ENCODE measurements around the gene DDN. TPM values are rescaled to one million over a fixed set of nuclear protein-coding genes. Genes with fewer than 3 reads are reported as not detected.

DDN gene
- total and polyA plus RNA-seq, 9 of the 15 experiments (the other 6 are each of a cell fraction or from before 2014, with no cell fraction given) = 0.03 to 3.6 (median 1.6) TPM

DNA sequence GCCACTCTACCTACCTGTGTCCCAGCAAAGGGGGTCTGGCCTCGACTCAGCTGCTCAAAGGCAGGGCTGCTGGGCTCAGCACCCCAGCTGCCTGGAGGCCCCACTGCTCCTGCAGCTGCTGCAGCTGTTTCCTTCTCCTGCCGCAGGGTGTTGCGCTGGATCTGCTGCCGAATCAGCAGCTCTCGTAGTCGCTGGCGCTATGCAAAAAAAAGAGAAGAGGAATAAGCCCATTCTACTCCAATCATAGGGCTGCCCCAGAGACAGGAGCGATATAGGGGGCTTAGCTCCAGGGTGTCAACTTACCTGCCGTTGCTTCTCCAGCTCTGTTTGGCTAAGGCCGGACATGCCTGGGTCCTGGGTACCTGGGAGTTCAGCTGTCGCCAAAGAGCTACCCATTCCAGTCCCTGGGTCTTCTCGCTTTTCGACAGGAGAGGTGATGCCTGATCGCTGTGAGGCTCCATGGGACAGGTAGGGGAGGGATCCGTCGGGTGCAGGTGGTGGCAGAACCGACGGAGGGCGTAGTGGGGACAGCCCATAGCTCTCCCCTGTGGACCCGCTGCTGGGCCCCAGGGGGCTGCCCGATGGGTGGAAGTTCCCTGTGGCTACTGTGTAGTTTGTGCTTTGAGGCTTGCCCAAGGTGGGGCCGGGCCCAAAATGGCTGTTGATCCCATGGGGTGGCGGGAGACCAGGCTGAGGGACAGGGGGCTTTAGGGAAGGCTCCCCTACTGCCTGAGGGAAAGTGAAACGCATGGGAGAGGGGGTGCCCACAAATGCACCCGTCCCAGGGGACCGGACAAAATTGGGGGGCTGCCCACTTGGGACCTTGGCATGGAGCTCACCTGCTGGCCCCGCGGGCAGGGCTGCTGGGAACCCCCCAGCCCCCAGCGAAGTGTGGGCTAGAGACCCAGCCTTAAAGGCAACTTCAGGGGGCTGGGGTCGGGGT, 40.5 kb upstream of the DDN start:
- Histone ChIP-seq H3K36me3 (ENCODE audit: control insufficient read depth, insufficient read depth, low read length) (peaks cover 97% of the 10 kb centered on the region), H2AFZ (ENCODE audit: low read depth, low read length) (no peak overlapping the region), H3K79me2 (ENCODE audit: control insufficient read depth, insufficient read depth, low read length) (no peaks in the 10 kb centered on the region), H4K20me1 (replicated peaks; ENCODE audit: control insufficient read depth, insufficient read depth, low read length) (peaks cover 1% of the 10 kb centered on the region), H3K4me1 (replicated peaks in 1 of 2; ENCODE audit: control insufficient read depth in 2 of 2, insufficient read depth in 2 of 2, low read length in 2 of 2) (0 out of 5 replicates have a peak, but pooled peaks cover 0 to 3% of the 10 kb centered on the region in 2 experiments), H3K9ac (ENCODE audit: insufficient read depth in 1 of 2, low read depth in 2 of 2, low read length in 2 of 2) (no peak overlapping the region), H3K27me3 (ENCODE audit: control insufficient read depth in 2 of 2, insufficient read depth in 2 of 2, low read length in 2 of 2) (no peaks in the 10 kb centered on the region), H3K9me3 (replicated peaks; ENCODE audit: control insufficient read depth, insufficient read depth, low read depth, low read length) (no peaks in the 10 kb centered on the region), H3K9me1 (ENCODE audit: control insufficient read depth, insufficient read depth, low read length) (no peaks in the 10 kb centered on the region), H3K4me2 (ENCODE audit: insufficient read depth, low read length) (no peak overlapping the region), H3K4me3 (no peak overlapping the region), H3K27ac (ENCODE audit: extremely low read depth, low read depth, low read length) (no peak overlapping the region)
- in situ Hi-C loops (cut with MboI) = no loop called here
- TF ChIP-seq ZNF212 (CRISPR knock-in tag; IDR thresholded peaks at IDR 0.05) = no peak
- TF ChIP-seq DDX20 (tag; IDR thresholded peaks at IDR 0.05; ENCODE audit: low read depth) = no peak
- TF ChIP-seq, protein P1, sequence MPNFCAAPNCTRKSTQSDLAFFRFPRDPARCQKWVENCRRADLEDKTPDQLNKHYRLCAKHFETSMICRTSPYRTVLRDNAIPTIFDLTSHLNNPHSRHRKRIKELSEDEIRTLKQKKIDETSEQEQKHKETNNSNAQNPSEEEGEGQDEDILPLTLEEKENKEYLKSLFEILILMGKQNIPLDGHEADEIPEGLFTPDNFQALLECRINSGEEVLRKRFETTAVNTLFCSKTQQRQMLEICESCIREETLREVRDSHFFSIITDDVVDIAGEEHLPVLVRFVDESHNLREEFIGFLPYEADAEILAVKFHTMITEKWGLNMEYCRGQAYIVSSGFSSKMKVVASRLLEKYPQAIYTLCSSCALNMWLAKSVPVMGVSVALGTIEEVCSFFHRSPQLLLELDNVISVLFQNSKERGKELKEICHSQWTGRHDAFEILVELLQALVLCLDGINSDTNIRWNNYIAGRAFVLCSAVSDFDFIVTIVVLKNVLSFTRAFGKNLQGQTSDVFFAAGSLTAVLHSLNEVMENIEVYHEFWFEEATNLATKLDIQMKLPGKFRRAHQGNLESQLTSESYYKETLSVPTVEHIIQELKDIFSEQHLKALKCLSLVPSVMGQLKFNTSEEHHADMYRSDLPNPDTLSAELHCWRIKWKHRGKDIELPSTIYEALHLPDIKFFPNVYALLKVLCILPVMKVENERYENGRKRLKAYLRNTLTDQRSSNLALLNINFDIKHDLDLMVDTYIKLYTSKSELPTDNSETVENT (CRISPR knock-in tag; IDR thresholded peaks at IDR 0.05) = no peak
- peak; percentile 65 for TF ChIP-seq POLR2G (IDR thresholded peaks at IDR 0.05; ENCODE audit: low read depth, low read length)
- TF ChIP-seq FOXK2 (conservative IDR thresholded peaks at IDR 0.05 in 1 of 2, IDR thresholded peaks at IDR 0.05 in 1 of 2; ENCODE audit: low read depth in 2 of 2) = no peak
- no peak for TF ChIP-seq PML (IDR thresholded peaks at IDR 0.05; ENCODE audit: low read length)
- no peak for TF ChIP-seq CBX1 (IDR thresholded peaks at IDR 0.05; ENCODE audit: low read depth)
- TF ChIP-seq, protein P2, sequence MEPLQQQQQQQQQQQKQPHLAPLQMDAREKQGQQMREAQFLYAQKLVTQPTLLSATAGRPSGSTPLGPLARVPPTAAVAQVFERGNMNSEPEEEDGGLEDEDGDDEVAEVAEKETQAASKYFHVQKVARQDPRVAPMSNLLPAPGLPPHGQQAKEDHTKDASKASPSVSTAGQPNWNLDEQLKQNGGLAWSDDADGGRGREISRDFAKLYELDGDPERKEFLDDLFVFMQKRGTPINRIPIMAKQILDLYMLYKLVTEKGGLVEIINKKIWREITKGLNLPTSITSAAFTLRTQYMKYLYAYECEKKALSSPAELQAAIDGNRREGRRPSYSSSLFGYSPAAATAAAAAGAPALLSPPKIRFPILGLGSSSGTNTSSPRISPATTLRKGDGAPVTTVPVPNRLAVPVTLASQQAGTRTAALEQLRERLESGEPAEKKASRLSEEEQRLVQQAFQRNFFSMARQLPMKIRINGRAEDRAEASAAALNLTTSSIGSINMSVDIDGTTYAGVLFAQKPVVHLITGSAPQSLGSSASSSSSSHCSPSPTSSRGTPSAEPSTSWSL (CRISPR knock-in tag; IDR thresholded peaks at IDR 0.05; ENCODE audit: borderline replicate concordance) = no peak
- TF ChIP-seq RBFOX2 (IDR thresholded peaks at IDR 0.05; ENCODE audit: low read depth, low read length) = peak; percentile 19; the same call in 1 of the 2 replicates
- TF ChIP-seq TEAD4 (IDR thresholded peaks at IDR 0.05; ENCODE audit: low read length) = no peak
- TF ChIP-seq TEAD4 (CRISPR knock-in tag; IDR thresholded peaks at IDR 0.05; ENCODE audit: borderline replicate concordance) = no peak
- DNase-seq (ENCODE audit: extremely low read depth in 1 of 4, low spot score in 3 of 4) (no peak), ATAC-seq (no peak), FAIRE-seq (no peak)
- CTCF ChIA-PET (ENCODE audit: low intra/inter-chr PET ratio) = no interaction called here
- BruUV-seq (replicated peaks) = no TSS peak
- 95% methylated on average over 23 of the region's 30 CpGs for WGBS (ENCODE audit: insufficient coverage, low coverage, missing lambda C conversion rate)
- intact Hi-C loops (cut with micrococcal nuclease) = no loop called here
- POLR2A ChIA-PET = interaction anchor here (0.7 to 12.9 kb wide), 10 partner anchors 9 to 91 kb away, joined by 3 to 78 read pairs (median 8); partner anchors contain the start of genes PRKAG1 and TUBA1B

Measured in K562 (cell line).